Fibroblast of villous mesenchyme (primary cell): ENCODE measurements around the gene ASPDH. TPM values are rescaled to one million over a fixed set of nuclear protein-coding genes. Genes with fewer than 3 reads are reported as not detected.
A peak's percentile ranks its signal among the peaks of the same experiment; 100 is the strongest.

ENCODE experiments used
- DNase-seq: peaks from one replicate; pipeline ENCODE4 v3.0.0-alpha.2; 2010; ENCODE audit warnings: low read depth
- H3K4me3 ChIP-seq: 2 replicates; pipeline ENCODE4 v1.5.1; 2011; ENCODE audit warnings: low read depth, mild to moderate bottlenecking, low read length
- CTCF ChIP-seq: IDR thresholded peaks from 2 replicates; pipeline ENCODE4 v1.5.1; 2012; ENCODE audit warnings: low read depth, mild to moderate bottlenecking, low read length; ENCODE audit not compliant: insufficient read depth
- total RNA-seq: library from RNA; depleted of rRNA; stranded (reverse); fragments of >200 nt; gene quantifications from 2 replicates; pipeline ENCODE4 v1.2.3, GENCODE V29; 2012

Gene ASPDH
- total RNA-seq, 1 donor = not detected

- DNase-seq = no peak
- H3K4me3 ChIP-seq = no peak overlapping the region
- TF ChIP-seq CTCF = no peak
Measured at GRCh38 chr19:50548191-50549058, 34.7 kb upstream of the ASPDH start.

GRCh38 chr19:50547385-50548190 lies 33.9 kb upstream of the ASPDH start:
- no peak for DNase-seq
- TF ChIP-seq CTCF = no peak
- H3K4me3 ChIP-seq = no peak overlapping the region

GRCh38 chr19:50546527-50547221 lies 33.0 kb upstream of the ASPDH start:
- H3K4me3 ChIP-seq = no peak overlapping the region
- DNase-seq = no peak
- no peak for TF ChIP-seq CTCF

- no peak overlapping the region for H3K4me3 ChIP-seq
- DNase-seq = no peak
- TF ChIP-seq CTCF = no peak
Measured at GRCh38 chr19:50542943-50543342, 29.2 kb upstream of the ASPDH start.

- peak; percentile 63 for DNase-seq
- peak; percentile 77 for TF ChIP-seq CTCF
- H3K4me3 ChIP-seq = no peak overlapping the region
Measured at GRCh38 chr19:50537769-50538230, 24.1 kb upstream of the ASPDH start.

- no peak for TF ChIP-seq CTCF
- DNase-seq = no peak
- no peak overlapping the region for H3K4me3 ChIP-seq
Measured at GRCh38 chr19:50537306-50537685, 23.6 kb upstream of the ASPDH start.
